Neutrophil (primary cell): Measurements from ENCODE around the gene UBE2L6.

ENCODE experiments used
- H3K27ac ChIP-seq: fragments of 200-600 bp; sonication (generic); 2 replicates; pipeline ENCODE4 v1.5.1; 2016; ENCODE audit warnings: mild to moderate bottlenecking, moderate library complexity
- H3K27me3 ChIP-seq: fragments of 200-600 bp; sonication (generic); 2 replicates; pipeline ENCODE4 v1.6.0; 2016; ENCODE audit warnings: mild to moderate bottlenecking
- H3K36me3 ChIP-seq: fragments of 200-600 bp; sonication (generic); 2 replicates; pipeline ENCODE4 v1.5.1; 2017
- H3K4me1 ChIP-seq, 2 experiments: fragments of 200-600 bp in 1 of 2; sonication (generic) in 1 of 2; 1 replicate in 1 of 2; 2 replicates in 1 of 2; pipeline versions ENCODE4 v1.5.1 to v1.6.1; 2013 to 2016; ENCODE audit warnings: low read depth in 1 of 2, low read length in 1 of 2, mild to moderate bottlenecking in 1 of 2, moderate library complexity in 1 of 2; ENCODE audit not compliant: control insufficient read depth in 1 of 2, insufficient read depth in 1 of 2
- H3K4me3 ChIP-seq, 2 experiments: fragments of 200-600 bp in 1 of 2; sonication (generic) in 1 of 2; 1 replicate in 1 of 2; 2 replicates in 1 of 2; pipeline ENCODE4 v1.5.1; 2013 to 2016; ENCODE audit warnings: low read depth in 1 of 2, low read length in 1 of 2, mild to moderate bottlenecking in 1 of 2, moderate library complexity in 1 of 2
- H3K9me3 ChIP-seq: fragments of 200-600 bp; sonication (generic); 2 replicates; pipeline ENCODE4 v1.5.1; 2016
- CTCF ChIP-seq: fragments of 200-600 bp; sonication (generic); IDR thresholded peaks from 2 replicates; pipeline ENCODE4 v1.5.1; 2016; ENCODE audit warnings: antibody characterized with exemption

The UBE2L6 gene

GRCh38 chr11:57567515-57568329 is at the start of gene UBE2L6:
Gene UBE2L6 (minus strand): TSS chr11:57567672. CDS start chr11:57567611, 61 bp downstream.
- H3K27ac ChIP-seq = peak within 1 kb of the TSS; percentile 88
- no peaks in the 10 kb centered on the region for H3K36me3 ChIP-seq
- no peak for TF ChIP-seq CTCF

GRCh38 chr11:57616595-57616994 is 49.1 kb upstream of the UBE2L6 start:
- no peaks in the 10 kb centered on the region for H3K9me3 ChIP-seq
- H3K4me3 ChIP-seq = no peak overlapping the region
- no peak for TF ChIP-seq CTCF
- H3K27me3 ChIP-seq = no peaks in the 10 kb centered on the region
- no peaks in the 10 kb centered on the region for H3K4me1 ChIP-seq
- H3K27ac ChIP-seq = no peak overlapping the region
- H3K36me3 ChIP-seq = no peaks in the 10 kb centered on the region

More at GRCh38 chr11:57567515-57568329, at the start of gene UBE2L6:
- peak within 1 kb of the TSS; percentile 86 to 96 for H3K4me3 ChIP-seq
- H3K9me3 ChIP-seq = no peaks in the 10 kb centered on the region
- H3K4me1 ChIP-seq = peaks cover 32% of the 10 kb centered on the region in 2 experiments
- no peaks in the 10 kb centered on the region for H3K27me3 ChIP-seq

GRCh38 chr11:57615308-57615707 is 47.8 kb upstream of the UBE2L6 start:
- no peaks in the 10 kb centered on the region for H3K36me3 ChIP-seq
- no peaks in the 10 kb centered on the region for H3K4me1 ChIP-seq
- H3K27ac ChIP-seq = no peak overlapping the region
- TF ChIP-seq CTCF = no peak
- no peaks in the 10 kb centered on the region for H3K9me3 ChIP-seq
- no peak overlapping the region for H3K4me3 ChIP-seq
- H3K27me3 ChIP-seq = no peaks in the 10 kb centered on the region

DNA sequence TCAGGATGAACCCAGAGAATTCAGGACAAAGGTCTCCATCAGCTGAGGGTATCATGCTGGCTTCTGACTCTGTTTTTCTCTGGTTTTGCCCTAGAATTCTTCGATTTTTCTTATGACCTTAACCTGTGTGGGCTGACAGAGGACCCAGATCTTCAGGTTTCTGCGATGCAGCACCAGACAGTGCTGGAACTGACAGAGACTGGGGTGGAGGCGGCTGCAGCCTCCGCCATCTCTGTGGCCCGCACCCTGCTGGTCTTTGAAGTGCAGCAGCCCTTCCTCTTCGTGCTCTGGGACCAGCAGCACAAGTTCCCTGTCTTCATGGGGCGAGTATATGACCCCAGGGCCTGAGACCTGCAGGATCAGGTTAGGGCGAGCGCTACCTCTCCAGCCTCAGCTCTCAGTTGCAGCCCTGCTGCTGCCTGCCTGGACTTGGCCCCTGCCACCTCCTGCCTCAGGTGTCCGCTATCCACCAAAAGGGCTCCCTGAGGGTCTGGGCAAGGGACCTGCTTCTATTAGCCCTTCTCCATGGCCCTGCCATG is 46.8 kb upstream of the UBE2L6 start:
- Histone ChIP-seq H3K4me3 (no peak overlapping the region), H3K27ac (no peak overlapping the region), H3K9me3 (no peaks in the 10 kb centered on the region), H3K4me1 (no peaks in the 10 kb centered on the region), H3K27me3 (no peaks in the 10 kb centered on the region), H3K36me3 (no peaks in the 10 kb centered on the region)
- TF ChIP-seq CTCF = no peak

GRCh38 chr11:57610170-57610569 is 42.7 kb upstream of the UBE2L6 start:
- Histone ChIP-seq H3K9me3 (no peaks in the 10 kb centered on the region), H3K27me3 (no peaks in the 10 kb centered on the region), H3K4me3 (no peak overlapping the region), H3K36me3 (no peaks in the 10 kb centered on the region), H3K4me1 (no peaks in the 10 kb centered on the region), H3K27ac (no peak overlapping the region)
- TF ChIP-seq CTCF = no peak
